GM19240 (cell line): ENCODE data around the gene OR4F17.
"Not testable (repeated sequence)": the region's sequence is repeated elsewhere in the genome, so short reads cannot be mapped to it uniquely, and the experiment has no call there.

Experiments
- DNase-seq: peaks from one replicate; pipeline ENCODE4 v3.0.0; 2011; ENCODE audit warnings: low spot score; ENCODE audit not compliant: insufficient read length

The OR4F17 gene, protein sequence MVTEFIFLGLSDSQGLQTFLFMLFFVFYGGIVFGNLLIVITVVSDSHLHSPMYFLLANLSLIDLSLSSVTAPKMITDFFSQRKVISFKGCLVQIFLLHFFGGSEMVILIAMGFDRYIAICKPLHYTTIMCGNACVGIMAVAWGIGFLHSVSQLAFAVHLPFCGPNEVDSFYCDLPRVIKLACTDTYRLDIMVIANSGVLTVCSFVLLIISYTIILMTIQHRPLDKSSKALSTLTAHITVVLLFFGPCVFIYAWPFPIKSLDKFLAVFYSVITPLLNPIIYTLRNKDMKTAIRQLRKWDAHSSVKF

GRCh38 chr19:106804-107203 is at the start of gene OR4F17:
TSS of gene OR4F17 (plus strand) at chr19:107104. CDS start at chr19:110679, 3,575 bp downstream.
- not testable (repeated sequence) for DNase-seq

DNA sequence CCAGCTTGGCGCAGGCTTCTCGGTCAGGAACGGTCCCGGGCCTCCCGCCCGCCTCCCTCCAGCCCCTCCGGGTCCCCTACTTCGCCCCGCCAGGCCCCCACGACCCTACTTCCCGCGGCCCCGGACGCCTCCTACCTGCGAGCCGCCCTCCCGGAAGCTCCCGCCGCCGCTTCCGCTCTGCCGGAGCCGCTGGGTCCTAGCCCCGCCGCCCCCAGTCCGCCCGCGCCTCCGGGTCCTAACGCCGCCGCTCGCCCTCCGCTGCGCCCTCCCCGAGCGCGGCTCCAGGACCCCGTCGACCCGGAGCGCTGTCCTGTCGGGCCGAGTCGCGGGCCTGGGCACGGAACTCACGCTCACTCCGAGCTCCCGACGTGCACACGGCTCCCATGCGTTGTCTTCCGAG is 36.1 kb upstream of the OR4F17 start:
- DNase-seq, result not testable (repeated sequence)

DNA sequence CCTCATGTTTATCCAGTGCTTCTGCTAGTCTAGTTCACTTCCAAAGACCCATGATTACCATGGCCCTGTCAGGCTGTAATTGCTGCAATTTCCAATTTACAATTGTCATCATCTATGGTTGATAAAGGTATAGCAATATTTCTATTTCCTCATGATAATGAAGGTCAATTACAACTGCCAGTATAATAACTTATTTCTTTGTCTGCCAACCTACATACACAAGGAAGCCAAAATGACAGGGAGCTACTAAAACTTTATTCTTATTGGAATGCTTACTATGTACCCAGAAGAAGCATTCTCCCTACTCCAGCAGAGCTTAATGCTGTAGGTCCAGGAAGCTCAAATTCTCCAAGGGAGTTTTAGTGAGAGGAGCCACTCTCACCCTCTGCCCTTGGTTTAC is 24.0 kb upstream of the OR4F17 start:
- DNase-seq, result not testable (repeated sequence)

- DNase-seq, result not testable (repeated sequence)
Measured at GRCh38 chr19:83626-84025, 23.3 kb upstream of the OR4F17 start.

DNA sequence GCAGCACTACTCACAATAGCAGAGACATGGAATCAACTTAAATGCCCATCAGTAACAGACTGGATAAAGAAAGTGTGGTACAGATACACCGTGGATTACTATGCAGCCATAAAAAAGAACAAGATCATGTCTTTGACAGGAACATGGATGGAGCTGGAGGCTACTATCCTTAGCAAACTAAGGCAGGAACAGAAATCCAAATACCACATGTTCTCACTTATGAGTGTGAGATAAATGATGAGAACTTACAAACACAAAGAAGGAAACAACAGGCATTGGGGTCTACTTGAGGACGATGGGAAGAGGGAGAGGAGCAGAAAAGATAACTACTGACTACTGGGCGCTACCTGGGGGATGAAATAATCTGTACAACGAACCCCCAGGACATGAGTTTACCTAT is 16.2 kb upstream of the OR4F17 start:
- not testable (repeated sequence) for DNase-seq

- not testable (repeated sequence) for DNase-seq
Measured at GRCh38 chr19:94794-95193, 12.1 kb upstream of the OR4F17 start.

GRCh38 chr19:97647-98046 is 9.3 kb upstream of the OR4F17 start:
- DNase-seq, result not testable (repeated sequence)

DNA sequence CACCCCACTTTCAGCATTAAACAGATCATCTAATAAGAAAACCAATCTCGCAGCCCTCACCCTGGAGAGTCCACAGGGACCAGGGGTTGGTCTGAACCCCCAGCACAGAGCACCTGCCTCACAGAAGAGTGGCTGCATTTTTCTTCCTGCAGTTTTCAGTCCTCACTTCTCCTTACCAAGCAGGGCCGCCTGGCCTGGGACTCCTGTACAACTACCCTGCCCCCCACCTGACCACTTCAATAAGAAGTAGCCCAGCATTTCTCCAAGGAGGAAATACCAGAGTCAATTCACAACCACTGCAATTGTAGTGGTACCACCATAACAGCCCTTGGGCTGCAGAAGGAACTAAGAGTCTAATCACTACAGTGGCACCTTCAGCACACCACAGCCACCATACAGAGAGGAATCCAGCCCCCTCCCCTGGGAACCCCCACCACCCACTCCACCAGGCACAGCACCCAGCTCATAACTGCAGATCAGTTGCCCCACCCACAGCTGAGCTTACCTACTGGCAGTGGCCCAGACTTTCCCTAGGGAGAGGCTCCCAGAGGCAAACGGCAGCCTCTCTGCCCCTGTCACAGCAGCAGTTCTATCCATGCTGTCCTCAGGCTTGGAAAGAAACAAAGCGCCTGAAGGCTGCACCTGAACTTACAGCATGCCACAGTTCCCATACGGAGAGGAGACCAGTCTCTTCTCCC is 13.7 kb downstream of the OR4F17 start:
- DNase-seq, result not testable (repeated sequence)
